GM19372 (cell line): Measurements from ENCODE around the gene PLVAP.

Experiments
- ATAC-seq: cut with Tn5 transposase; IDR thresholded peaks from one replicate; pipeline ENCODE4 v1.9.1; 2021; ENCODE audit warnings: mild to moderate bottlenecking, low read depth, moderate library complexity; ENCODE audit not compliant: unreplicated experiment

Gene PLVAP

DNA sequence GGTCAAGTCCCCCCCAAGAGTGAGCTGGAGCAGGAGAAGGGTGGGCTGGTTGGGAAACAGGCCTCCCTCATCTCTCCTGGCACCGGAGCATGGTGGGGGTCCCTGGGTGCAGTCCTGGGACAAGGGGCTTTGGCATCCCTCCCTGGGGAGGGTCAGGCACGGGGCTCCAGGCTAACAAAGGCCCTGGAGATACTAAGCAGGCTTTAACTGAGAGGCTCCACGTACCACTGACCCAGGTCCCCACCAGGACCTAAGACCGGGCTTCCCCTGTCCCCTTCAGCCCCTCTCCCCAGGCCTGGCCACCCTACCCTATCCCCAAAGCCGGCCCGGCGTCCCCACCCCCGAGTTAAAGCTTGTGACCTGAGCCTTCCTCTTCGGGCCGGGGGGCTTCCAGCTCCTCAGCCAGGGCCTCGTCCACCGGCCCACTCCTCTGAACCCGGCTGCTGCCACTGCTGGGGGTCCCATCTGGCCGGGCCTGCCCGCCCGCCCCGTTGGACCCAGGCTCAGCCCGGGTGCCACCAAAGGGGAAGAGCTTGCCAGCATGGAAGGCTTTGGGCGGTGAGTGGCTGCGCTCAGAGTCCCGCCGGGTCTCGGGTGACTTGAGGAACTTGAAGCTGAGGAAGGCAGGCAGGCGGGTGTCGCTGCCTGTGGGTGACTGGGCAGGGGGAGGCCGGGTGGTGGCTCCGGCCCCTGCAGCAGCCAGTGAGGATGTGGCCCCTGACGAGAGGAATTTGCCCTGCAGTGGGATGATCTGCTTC is 52.6 kb downstream of the PLVAP start:
- ATAC-seq: no peak

DNA sequence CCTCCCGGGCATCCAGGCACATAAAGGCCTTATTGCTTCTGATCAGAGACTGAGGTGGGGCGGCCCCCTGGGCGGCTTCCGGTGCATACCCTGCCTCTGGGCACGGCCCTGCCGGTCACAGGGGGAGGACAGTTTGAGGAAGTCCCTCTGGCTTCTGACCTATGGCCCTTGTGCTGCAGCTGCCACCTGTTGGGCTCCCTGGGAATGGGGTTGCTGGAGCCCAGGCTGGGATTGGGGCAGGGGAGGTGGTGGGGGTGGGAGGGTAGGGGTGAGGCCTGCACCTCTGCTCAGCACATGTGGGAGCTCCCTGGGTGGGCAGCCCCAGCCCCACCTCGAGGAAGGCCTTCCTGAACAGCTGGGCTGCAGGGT is 53.2 kb downstream of the PLVAP start:
- ATAC-seq: no peak

DNA sequence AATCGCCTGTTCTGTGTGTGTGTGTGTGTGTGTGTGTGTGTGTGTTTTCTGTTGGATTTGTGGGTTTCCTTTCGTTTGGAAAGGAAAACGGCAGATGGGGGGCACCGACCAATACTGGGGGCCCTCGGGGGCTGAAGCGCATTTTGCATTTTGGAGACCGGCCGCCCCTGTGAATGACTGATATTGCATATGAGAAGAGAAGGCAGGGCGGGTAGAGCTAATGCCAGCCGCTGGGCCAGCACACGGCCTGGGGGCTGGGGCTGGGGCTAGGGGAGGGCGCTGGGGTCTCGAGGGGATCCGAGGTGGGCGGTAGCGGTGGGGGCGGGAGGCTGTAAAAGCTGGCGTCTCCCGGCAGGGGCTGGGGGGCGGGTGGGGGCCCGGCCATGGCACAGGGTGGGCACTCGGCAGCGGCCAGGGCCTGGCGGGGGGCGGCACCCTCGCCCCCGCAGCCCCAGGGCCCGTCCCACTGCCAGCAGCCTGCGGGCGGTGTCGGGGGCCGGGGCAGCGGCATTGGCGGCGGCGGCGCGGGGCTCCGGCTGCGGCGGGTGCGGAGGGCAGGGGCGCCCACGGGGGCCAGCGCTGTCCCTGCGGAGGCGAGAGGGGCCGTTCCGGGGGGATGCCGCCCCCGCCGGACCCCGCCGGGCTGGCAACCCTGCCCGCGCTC is 53.7 kb downstream of the PLVAP start:
- no peak for ATAC-seq

DNA sequence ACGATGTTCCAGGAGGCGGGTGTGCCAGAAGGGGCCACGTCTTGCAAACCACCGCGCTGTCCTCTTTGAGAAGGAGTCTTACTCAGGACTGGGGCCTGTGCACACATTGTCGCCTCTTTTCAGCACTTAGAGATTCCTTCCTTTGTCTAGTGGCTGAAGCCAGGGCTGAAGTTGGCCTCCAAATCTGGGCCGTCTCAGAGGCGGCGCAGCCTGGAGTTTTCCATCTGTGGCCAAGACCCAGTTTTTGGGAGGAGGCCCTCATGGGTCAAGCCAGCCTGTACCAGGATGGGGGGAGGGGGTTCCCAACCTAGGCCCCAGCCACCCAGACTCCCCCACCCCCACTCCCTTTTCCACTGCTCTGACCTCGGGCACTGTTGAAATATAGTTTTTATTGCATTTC is 54.3 kb downstream of the PLVAP start:
- ATAC-seq: no peak

DNA sequence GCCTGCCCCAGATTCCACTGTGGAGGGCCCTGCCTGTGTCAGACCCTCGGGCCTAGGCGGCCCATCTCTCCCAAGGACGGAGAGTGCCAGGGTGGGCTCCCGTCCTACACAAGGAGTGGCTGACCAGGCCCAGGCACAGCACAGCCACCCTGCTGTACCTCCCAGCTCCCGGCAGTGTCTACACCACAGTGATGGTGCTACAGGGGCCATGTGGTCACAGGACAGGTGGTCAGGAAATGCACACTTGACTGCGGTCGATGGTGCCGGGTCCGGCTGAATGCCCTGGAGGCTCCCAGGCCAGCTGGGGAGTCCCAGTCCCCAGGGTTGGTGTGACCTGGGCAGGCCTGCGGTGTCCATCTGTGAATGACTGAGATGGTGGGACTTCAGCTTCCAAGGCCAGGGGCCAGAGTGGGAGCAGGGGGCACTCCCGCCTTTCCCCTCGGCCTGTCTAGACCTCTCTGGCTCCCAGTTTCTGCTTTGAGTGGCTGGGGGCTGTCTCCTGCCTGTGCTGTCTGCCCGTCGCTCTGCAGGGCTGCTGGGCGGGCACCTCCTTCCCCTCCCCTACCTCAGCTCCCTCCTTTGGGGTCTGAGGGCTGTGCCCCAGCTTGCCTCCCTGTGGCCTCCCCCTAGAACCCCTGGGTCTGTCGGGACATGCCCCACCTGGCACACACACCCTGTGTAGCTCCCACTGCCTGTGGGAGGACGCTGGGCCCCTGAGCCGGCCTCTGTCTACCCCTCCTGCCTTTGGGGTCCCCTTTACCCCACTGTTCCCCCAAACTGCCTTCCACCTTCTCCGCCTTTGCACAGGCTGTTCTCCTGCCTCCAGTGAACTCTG is 55.3 kb downstream of the PLVAP start:
- ATAC-seq: no peak

DNA sequence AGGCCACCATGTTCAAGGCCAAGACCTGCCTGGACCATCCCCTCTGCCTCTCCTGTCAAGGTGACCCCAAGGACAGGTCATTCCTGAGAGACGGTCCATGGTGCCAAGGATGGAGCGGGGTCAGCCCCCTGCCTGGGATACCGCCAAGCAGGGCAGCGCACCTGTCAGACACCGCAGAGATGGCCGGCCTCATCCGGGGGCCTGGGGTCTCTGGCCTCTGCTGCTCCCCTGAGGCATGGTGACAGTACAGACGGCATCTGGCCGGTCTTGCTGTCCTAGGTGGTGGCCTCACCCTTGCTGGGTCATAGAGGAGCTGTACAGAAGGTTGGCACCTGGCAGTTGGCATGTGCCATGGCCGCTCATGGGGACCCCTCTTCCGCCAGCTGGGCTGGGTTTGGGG is 56.7 kb downstream of the PLVAP start:
- no peak for ATAC-seq

DNA sequence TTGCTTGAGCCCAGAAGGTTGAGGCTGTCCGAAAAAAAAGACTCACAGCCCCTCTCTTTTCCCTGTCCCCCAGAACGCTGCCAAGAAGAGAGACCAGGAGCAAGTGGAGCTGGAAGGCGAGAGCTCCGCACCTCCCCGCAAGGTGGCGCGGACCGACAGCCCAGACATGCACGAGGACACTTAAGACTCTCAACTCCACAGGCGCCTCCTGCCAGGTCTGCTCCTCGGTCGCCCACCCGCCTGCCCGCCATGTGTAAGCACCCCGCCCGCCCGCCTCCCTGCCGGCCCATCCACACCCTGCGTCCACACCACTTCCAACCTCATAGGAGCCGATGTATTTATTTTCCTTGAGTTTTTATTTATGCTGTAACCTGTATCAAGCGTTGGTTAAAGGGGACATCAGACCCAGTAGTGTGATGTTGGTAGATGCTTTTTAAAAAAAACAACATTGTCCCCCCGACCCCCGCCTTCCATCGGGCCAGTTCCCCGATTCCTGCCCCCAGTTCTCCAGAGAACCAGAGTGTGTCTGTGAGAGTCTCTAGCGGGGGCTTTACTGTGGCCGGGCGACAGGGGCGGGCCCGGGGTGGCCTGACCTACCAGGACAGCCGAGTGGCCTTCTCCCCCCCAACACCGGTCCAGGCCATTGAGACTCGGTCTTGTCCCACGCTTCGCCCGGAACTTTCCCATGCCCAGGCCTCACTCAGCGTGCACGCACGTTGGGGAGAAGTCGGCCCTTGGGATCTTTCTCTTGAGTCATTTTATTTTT is 57.5 kb downstream of the PLVAP start:
- no peak for ATAC-seq

DNA sequence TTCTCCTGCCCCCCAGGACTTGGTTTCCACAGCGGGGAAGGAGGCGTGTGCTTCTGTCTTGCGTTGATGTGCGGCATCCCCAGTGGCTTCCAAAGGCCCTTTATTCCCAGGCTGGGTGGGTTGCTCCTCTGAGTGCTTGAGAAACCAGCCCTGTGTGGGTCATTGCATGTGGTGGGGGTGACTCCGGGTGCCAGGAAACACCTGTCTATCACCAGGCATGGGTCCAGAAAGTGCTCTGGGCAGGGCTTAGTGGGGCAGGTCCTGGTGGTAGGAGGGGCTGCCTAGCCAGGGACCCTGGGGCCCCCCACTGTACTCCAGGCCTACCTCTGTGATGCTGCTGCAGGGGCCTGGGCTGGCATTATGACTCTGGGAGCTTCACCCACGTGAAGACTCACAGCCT is 58.2 kb downstream of the PLVAP start:
- no peak for ATAC-seq

DNA sequence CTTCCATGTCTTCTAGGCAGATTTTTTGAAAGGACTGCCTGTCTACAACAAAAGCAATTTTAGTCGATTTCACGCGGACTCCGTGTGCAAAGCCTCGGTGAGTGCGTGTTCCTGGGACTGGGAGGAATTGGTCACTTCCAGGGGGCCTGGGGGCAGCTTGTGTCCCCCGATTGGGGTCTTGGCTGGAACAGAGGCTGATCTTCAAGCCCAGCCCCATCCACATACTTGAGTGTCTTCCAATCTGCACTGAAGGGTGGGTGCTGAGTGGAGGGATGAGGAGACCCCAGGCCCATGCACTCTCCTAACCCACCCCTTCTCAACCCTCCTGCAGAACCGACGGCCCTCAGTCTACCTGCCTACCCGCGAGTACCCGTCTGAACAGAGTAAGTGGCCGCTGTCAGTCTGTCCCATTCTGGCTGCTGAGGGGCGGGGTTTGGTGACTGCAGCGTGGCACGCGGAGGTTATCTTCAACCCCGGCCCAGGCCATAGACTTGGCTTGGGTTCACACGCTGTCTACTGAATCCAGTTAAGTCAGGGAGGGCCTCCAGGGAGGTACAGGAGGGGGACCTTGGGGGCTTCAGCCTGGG is 63.0 kb downstream of the PLVAP start:
- no peak for ATAC-seq

DNA sequence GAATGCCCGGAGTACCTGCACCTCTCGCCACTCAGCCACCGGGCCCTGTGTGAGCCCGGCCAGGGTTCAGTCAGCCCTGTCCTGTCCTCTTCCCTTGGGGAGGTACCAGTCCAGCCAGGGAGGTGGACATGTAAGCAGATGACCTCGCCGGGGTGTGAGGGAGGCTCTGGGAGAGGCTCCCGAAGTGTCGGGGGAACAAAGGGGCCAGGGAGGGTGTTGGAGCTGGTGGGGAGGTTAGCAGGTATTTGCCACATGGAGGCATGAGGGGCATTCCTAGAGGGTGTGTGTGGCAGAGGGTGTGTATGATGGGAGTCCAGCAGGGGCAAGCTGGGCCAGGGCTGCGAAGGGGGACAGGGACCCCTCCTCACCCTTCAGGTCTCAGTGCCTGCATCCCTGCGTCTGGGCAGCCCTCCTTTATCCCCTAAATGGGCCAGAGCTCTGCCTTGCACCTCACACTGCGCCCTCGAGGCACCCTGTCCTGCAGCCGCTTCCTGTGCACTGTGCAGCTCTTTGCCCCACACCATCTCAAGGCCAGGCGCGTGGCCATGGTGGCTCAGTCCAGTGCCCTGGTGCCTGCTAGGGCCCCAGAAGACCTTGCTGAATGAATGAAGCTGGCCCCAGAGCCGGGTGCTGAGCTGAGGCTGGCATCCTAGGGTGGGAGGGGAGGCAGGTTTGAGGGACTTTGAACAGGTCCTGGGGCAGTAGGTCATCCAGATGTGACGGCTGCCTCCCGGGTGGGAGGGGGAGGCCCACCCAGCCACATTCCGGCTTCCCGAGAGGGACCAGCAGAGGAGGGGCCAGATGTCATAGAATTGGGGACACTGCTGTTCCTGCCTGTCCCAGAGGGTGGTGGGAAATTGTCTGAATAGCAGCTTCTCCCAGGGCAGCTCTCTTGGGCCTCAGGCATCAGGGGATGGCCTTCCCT is 64.7 kb downstream of the PLVAP start:
- ATAC-seq: no peak

DNA sequence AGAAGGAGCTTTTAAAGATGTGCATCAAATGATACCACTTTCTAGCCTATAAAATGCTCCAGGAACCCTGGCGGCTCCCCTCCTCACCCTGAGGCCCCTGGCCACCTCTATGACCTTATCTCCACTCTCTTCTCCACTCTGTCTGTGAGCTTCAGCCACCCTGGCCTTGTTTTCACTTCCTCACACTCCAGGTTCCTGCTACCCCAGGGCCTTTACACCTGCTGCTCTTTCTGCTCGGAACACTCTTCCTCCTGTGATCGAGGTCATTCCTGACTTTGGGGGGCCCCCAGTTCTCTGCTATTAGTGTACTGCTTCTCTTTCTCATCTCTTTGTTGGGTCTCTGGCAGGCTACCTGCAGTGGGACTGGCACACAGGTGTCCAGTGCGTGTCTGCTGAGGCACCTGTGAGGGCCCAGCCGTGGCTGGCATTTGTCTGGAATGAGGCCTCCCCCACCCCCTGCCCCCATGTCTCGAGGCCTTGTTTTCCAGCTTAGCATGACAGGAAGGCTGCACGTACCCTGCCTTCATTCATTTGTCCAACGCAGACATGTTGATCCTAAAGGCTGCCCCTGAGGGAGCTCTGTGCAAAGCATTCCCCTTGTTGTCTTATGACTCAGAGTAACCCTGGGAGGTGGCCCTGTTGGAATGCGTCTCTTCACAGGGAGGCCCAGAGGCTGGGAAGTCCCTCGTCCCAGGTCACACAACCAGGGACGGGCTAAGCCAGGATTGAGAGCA is 65.5 kb downstream of the PLVAP start:
- no peak for ATAC-seq

DNA sequence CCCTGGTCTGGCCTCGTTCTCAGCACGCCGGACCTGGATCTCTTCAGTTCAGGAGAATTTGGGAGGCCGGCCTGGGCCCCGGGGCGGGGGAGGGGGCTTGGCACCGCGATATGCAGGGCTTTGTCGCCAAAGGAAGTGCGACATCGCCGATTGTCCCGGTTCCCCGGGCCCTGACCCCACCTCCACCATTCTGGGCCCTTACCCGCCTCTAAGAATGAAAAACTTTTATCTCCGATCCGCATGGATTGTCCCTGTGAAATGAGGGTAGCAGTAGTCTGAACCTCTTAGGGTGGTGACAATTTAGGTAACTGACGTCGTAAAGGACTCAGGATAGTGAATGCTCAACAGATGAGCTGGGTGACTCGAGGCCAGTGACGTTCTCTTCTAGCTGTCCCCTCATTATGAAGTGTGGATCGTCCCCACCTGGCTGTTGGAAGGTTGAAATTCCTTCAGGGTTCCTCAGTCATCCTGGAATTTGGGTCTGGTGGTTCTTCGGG is 67.1 kb downstream of the PLVAP start:
- ATAC-seq: no peak

DNA sequence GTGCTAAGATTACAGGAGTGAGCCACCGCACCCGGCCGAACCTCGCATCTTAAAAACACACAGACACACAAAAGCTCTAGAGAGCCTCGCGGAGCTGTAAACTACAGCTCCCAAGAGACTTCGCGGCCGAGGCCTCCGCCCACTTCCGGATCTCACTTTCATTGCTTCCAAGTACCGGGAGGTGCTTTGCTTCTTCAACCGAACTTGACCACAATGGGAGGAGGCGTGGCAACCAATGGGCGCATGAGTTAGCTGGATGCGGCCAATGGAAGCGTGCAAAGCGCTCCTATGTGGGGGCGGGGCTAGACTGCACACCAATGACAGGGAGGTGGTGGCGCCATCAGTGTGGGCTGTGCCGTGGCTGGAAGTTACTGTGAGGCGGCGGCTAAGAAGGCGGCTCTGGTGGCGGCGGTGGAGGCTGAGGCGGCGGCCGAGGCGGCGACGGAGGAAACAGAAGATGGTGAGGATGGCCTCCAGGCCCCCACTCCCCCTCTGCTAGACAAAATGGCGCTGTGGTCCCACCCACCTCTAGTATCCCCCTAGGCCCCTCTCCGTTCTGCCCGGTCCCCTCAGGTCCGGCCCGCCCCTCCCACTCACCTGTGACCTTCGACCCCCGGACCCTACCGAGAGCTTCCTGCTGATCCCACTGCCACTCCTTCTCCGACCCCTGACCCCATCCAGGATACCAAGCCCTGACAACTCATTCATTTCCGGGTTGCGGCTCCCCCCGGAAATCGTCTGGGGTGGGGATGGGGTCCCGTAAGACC is 67.8 kb downstream of the PLVAP start, which contains the start of gene DDA1:
TSS of gene DDA1 (plus strand) at position 366 of the 767 bp plus-strand sequence. CDS start at position 458, 92 bp downstream.
- peak; percentile 60 for ATAC-seq

DNA sequence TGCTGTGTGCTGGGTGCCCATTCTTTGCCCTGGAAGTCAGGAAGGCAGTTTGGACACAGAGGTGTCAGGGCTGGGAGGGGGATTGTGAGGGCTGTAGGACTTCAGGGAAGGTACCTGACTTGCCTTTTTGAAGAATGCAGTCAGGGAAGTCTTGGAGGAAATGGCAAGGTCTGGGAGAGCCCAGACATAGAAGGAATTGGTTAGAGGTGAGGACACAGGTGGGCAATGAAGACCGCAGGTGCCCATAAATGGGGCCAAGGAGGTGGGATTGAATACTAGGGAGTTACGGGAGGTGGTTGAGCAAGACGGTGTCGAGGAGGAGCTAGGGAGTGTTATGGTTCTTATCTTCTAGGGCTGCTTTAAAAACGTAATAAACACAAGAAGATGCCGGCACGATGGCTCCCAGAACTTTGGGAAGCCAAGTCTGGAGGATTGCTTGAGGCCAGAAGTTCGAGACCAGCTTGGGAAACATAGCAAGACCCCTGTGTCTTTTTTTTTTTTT is 69.2 kb downstream of the PLVAP start:
- no peak for ATAC-seq

DNA sequence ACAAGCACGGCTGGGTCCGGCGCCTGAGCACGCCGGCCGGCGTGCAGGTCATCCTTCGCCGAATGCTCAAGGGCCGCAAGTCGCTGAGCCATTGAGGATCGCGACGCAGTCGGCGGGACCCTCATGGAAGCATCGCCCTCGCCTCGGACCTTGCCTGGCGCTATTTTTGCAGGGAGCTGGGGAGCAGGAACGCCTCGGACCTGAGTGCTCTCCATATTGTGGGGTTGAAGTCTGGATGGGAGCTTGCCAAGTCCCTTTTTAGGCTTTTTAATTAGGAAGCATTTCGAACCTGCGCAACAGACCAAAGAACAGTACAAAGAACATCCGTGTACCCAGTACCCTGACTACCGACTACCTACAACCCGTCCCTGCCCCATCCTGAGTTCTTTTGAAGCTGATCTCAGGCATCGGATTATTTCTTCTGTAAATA is 70.8 kb downstream of the PLVAP start:
- no peak for ATAC-seq

DNA sequence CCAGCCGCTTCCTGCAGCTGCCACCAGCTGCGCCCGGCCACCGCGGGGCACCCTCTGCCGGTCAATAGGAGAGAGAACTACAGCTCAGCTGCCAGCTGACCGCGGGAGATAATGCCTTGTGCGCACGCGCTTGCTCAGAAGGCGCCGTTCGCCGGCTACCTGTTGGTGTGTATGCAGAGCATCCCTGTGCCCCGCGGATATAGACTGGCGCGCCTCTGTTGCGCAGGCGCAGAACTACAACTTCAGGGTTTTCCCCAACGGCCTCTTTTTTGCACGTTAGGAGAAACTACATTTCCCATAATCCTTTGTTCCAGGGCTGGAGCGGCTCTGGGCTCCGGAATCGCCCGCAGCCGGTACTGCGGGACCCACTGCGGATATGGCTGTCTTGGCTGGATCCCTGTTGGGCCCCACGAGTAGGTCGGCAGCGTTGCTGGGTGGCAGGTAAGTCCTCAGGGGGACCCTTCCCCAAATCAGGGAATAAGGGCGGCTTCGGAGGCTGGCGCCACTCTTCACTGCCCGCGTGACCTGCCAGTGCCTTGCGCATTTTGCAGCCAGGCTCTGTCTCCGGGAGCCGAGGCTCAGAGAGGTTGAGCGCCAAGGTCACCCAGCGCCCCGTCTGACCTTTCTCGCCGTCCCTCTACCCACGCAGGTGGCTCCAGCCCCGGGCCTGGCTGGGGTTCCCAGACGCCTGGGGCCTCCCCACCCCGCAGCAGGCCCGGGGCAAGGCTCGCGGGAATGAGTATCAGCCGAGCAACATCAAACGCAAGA is 71.4 kb downstream of the PLVAP start, which contains the start of gene MRPL34:
TSS of gene MRPL34 (plus strand) at position 356 of the 768 bp plus-strand sequence. CDS start at position 377, 21 bp downstream.
- peak; percentile 51 for ATAC-seq

DNA sequence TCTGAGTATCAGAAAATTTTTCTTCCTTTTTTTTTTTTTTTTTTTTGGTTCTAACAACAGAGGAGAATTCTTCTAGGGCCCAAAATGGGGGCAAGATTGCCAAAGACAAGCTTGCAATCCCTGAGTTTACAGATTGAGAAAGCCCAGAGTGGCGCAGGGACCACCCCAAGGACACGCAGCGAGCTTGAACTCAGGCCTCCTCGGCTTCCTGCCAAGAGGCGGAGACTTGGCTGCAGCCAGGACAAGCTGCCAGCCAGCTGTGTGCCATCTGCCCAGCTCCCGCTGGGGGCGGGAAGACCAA is 72.0 kb downstream of the PLVAP start:
- no peak for ATAC-seq
